ENCODE data around the gene GNAS-AS1. TPM values are rescaled to one million over a fixed set of nuclear protein-coding genes. Genes with fewer than 3 reads are reported as not detected.

GNAS-AS1 gene
- total RNA-seq, 4 donors from 2014 or later, result 0.28 TPM; not detected in 3

DNA sequence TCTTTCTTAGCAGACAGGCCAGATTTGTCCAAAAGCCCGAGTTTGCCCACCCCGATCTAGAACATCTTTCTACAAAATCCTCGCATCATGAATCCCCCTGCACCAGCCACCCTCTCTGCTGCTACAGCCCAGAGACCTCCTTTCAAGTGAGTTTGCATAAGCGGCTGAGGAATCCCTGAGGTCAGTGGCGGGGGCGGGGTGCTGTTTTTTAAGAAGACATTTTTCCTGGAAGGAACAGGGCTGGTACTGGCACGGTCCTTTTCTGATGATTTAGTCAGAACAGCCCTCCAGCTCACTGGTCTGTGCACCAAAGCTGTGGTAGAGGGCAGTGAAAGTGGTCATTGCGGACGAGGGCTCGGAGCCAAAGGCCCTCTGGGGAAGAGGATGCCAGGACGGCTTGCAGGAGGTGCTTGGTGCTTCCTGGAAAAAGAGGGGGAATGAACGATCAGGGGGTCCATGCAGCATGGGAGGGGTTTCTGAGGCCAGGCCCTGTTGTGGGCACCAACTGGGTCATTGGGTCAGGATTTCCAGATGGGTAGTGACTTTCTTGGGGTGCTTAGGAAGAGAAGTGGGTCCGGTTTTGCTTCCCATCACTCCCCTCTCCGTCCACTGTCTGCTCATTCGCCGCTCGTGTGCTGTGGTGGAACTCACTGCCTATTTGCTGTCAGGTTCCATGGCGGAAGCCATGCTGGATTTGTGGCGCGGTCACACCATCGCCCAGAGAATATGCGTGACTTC is 50.4 kb downstream of the GNAS-AS1 start:
- no peak for TF ChIP-seq CTCF (IDR thresholded peaks at IDR 0.05)
- ATAC-seq (ENCODE audit: low FRiP score), result no peak

DNA sequence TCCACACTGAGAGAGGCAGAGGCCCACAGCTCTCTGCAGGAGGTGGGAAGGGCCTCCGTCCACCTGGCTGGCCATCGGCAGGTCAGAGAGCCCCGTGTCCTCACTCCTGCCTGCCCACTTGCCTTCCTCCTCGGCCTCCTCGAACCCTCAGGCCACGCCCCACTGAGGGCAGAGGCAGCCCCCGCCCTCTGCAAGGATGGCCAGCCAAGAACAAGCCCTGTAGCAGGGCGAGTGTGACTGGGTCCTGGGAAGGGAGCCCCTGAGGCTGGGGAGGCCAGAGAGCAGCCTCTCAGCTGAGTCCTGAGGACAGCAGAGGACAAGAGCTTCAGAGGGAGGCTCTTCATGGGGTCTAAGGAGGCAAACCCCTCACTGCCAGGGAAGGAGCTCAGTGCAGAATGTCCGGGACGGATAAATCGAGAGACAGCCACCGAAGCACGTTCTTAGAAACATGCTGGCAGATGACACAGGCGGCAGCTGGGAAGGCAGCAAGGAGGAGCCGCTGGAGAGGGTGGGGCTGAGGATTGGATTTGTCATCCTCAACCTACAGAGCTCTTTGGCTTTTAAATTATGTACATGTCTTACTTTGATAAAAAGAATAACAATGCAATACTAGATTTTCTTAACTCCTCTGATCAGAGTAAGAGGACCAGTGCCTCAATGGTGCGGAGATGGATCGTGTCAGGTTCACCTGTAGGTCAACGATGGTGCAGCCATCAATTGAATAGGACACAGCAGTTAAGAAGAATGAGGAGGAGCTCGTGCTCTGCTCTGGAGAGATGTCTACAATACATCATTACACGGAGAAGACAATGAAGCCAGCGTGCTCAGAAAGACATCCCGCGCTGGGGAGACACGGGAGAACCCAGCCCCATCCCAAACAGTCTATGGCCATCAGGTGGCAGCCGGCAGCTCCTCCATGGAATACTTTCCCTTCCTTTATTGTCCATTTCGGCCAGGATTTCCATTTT is 53.0 kb downstream of the GNAS-AS1 start:
- TF ChIP-seq CTCF (IDR thresholded peaks at IDR 0.05), result no peak
- ATAC-seq (ENCODE audit: low FRiP score) (no peak), DNase-seq (ENCODE audit: low spot score) (no peak)

More for the DNA sequence above, 50.4 kb downstream of the GNAS-AS1 start:
- DNase-seq (ENCODE audit: low spot score), result no peak

DNA sequence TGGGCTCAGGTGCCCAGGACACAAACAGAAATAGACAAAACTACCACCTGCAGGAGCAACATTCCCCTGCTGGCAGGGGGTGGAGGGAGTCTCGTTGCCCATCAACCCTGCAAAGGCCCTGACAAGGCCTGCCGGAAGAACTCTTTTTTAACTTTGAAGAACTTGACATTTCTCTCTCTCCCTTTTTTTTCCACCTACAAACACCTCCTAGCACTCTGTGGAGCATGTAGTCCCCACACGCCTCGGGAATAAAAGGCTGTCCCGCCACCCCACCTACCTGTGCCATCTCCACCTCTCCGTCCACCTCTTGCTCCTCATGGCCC is 54.8 kb downstream of the GNAS-AS1 start:
- no peak for TF ChIP-seq CTCF (IDR thresholded peaks at IDR 0.05)

DNA sequence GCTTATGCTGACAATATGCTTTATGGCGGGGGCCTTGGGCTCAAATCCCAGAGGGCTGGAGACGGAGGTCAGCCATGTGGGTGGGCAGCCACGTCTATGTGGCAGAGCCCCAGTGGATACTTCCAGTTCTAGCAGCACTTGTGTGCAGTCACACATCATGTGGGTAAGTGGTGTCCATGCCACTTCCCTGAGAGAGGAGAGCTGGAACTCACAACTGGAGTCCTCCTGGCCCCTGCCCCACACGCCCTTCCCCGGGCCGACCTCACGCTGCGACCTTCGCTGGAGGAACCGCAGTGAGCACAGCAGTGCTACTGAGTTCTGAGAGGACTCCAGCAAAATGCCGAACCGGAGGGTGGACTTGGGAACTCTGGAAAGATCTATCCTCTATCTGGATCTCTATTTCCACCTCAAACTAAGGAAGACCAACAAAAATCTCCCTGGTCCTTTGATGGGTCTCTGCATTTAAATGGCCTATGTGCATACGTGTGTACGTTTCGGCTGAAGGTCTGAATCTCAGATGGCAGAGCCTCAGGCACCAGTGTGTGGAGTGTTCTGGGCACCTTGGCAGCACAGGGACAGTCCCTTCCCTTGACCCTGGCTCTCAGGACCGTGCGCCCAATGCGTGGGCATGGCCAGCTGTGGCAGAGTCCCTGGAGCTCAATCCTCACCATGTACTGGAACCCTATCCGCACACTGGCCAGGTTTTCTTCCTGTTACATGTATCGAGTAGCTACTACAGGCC is 55.4 kb downstream of the GNAS-AS1 start:
- TF ChIP-seq CTCF (IDR thresholded peaks at IDR 0.05), result no peak
- DNase-seq (ENCODE audit: low spot score), result no peak
- ATAC-seq (ENCODE audit: low FRiP score), result no peak

More for the DNA sequence above, 54.8 kb downstream of the GNAS-AS1 start:
- no peak for DNase-seq (ENCODE audit: low spot score)
- ATAC-seq (ENCODE audit: low FRiP score), result no peak

DNA sequence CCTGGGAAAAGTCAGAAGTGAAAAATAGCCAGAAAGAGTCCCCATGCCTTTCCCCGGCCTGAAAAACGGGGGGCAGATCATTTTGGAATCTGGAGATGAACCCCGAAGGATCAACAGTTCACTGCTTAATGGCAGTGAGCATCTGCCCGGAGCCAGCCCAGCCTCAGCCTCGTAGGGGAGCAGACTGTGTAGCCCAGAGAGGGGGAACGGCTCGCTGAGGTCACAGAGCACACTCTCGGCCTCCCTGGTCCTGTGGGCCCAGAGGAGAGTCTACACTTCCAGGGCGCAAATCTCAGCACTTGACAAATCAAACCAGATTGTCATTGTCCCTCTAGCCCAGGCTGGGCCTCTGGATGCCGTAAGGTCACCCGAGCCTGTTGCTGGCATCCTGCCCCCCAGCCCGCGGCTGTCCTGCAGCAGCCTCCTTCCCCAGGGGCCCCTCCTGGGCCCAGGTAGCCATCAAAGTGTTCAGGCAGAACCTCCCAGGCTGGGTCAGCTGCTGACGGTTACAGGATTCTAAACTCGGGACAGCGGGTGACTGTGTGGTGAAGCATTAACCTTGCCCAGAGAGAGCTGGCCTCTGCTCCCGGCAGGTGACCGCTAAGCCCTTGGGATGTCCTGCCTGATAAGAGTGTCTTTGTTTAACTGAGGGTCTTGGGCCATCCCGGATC is 56.1 kb downstream of the GNAS-AS1 start:
- ATAC-seq (ENCODE audit: low FRiP score), result no peak
- no peak for TF ChIP-seq CTCF (IDR thresholded peaks at IDR 0.05)
- no peak for DNase-seq (ENCODE audit: low spot score)
